ENCODE data around the gene RILP. TPM values are rescaled to one million over a fixed set of nuclear protein-coding genes. Genes with fewer than 3 reads are reported as not detected.

RILP gene
- total and polyA plus RNA-seq, 2 experiments from 2014 or later = 10.3 to 11.1 TPM

DNA sequence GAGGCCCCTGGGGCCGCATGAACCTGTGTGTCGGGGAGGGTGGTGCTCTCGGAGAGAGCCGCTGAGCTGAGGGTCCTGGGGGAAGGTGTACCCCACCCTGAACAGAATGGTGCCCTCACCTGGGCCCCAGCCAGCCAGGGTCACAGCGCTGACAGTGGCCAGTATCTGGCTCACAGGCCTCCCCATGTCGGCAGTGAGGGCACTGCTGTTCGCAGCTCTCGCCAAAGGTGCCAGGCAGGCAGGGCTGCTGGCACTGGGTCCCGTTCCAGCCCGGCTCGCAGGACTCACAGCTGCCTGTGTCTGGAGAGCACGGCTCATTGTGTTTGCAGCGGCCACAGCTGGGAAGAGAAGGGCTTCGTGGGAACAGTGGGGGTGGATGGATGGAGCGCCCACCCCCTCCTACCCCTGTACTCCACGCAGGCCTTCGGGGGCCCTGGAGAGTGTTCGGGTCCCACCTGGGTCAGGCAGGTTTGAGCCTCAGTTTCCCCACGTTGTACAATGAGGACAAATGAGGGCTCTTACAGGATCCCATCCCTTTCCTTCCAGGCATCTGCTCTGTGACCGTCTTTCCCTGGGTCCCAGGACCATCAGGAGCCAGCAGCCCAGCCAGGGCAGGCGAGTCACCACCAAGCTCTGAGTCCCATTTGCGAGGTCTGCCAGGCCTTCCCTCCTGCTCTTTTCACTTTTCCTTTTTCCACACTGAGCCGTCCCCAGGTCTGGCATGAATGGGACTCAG lies 9.2 kb downstream of the RILP start:
- WGBS (ENCODE audit: low lambda C conversion rate, missing lambda C conversion rate) = 83% methylated on average over 23 of the region's 23 CpGs
- TF ChIP-seq EZH2 (IDR thresholded peaks at IDR 0.05; ENCODE audit: borderline replicate concordance) (no peak), EZH2phosphoT487 (IDR thresholded peaks at IDR 0.05; ENCODE audit: low read depth, severe bottlenecking, unreplicated experiment) (no peak)
- TF ChIP-seq, protein P1, sequence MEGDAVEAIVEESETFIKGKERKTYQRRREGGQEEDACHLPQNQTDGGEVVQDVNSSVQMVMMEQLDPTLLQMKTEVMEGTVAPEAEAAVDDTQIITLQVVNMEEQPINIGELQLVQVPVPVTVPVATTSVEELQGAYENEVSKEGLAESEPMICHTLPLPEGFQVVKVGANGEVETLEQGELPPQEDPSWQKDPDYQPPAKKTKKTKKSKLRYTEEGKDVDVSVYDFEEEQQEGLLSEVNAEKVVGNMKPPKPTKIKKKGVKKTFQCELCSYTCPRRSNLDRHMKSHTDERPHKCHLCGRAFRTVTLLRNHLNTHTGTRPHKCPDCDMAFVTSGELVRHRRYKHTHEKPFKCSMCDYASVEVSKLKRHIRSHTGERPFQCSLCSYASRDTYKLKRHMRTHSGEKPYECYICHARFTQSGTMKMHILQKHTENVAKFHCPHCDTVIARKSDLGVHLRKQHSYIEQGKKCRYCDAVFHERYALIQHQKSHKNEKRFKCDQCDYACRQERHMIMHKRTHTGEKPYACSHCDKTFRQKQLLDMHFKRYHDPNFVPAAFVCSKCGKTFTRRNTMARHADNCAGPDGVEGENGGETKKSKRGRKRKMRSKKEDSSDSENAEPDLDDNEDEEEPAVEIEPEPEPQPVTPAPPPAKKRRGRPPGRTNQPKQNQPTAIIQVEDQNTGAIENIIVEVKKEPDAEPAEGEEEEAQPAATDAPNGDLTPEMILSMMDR (IDR thresholded peaks at IDR 0.05; ENCODE audit: poor library complexity) = no peak
- DNase-seq (ENCODE audit: low spot score) = no peak
- H4K20me1 ChIP-seq (ENCODE audit: insufficient read depth, poor library complexity, severe bottlenecking) = no peaks in the 10 kb centered on the region
- no peak overlapping the region for H3K4me2 ChIP-seq
- no peak overlapping the region for H3K27ac ChIP-seq
- no peaks in the 10 kb centered on the region for H3K9me3 ChIP-seq (ENCODE audit: low read depth)
- H3K4me3 ChIP-seq = no peak overlapping the region
- H3K36me3 ChIP-seq (replicated peaks; ENCODE audit: insufficient read depth, low read depth) = no peaks in the 10 kb centered on the region
- peaks cover 11% of the 10 kb centered on the region for H3K4me1 ChIP-seq (ENCODE audit: insufficient read depth)
- H3K79me2 ChIP-seq = no peaks in the 10 kb centered on the region
- H3K27me3 ChIP-seq = no peaks in the 10 kb centered on the region
- H3K9me2 ChIP-seq (replicated peaks; ENCODE audit: insufficient read depth) = no peaks in the 10 kb centered on the region
- no peak overlapping the region for H2AFZ ChIP-seq

DNA sequence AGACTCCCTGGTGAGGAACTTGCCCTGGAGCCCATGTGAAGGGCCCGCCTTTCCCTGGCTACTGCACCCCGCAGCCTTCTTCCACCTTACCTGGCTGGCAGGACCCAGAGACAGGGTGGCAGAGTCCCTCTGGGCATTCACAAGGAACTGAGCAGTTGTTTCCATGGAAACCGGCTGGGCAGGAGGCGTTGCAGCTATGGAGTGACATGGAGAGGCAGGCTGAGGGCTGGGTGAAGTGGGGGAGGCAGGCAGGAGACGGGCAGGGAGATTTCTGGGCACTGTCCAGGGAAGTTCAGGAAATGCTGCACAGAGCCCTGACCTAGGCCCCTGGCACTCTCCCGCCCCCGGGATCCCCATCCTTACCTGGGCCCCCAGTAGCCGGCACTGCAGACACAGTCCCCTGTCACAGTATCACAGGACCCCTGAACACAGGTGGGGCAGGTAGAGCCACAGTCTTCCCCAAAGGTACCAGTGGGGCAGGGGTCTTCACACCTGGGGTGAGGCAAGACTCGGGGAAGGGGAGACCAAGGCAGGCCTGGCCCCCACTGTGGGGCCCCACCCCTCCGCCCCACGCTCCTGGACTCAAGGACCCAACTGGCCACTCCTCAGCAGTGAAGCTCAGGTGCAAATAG lies 10.0 kb downstream of the RILP start:
- Histone ChIP-seq H3K9me2 (replicated peaks; ENCODE audit: insufficient read depth) (no peaks in the 10 kb centered on the region), H2AFZ (no peak overlapping the region), H3K4me3 (no peak overlapping the region), H3K9me3 (ENCODE audit: low read depth) (no peaks in the 10 kb centered on the region), H3K36me3 (replicated peaks; ENCODE audit: insufficient read depth, low read depth) (no peaks in the 10 kb centered on the region), H3K27ac (no peak overlapping the region), H3K4me1 (ENCODE audit: insufficient read depth) (peaks cover 11% of the 10 kb centered on the region), H3K79me2 (no peaks in the 10 kb centered on the region), H3K27me3 (no peaks in the 10 kb centered on the region), H4K20me1 (ENCODE audit: insufficient read depth, poor library complexity, severe bottlenecking) (no peaks in the 10 kb centered on the region), H3K4me2 (no peak overlapping the region)
- TF ChIP-seq EZH2phosphoT487 (IDR thresholded peaks at IDR 0.05; ENCODE audit: low read depth, severe bottlenecking, unreplicated experiment) (no peak), EZH2 (IDR thresholded peaks at IDR 0.05; ENCODE audit: borderline replicate concordance) (no peak)
- TF ChIP-seq, protein P1 (IDR thresholded peaks at IDR 0.05; ENCODE audit: poor library complexity) = no peak
- 81% methylated on average over 8 of the region's 11 CpGs for WGBS (ENCODE audit: low lambda C conversion rate, missing lambda C conversion rate)
- DNase-seq (ENCODE audit: low spot score) = no peak

DNA sequence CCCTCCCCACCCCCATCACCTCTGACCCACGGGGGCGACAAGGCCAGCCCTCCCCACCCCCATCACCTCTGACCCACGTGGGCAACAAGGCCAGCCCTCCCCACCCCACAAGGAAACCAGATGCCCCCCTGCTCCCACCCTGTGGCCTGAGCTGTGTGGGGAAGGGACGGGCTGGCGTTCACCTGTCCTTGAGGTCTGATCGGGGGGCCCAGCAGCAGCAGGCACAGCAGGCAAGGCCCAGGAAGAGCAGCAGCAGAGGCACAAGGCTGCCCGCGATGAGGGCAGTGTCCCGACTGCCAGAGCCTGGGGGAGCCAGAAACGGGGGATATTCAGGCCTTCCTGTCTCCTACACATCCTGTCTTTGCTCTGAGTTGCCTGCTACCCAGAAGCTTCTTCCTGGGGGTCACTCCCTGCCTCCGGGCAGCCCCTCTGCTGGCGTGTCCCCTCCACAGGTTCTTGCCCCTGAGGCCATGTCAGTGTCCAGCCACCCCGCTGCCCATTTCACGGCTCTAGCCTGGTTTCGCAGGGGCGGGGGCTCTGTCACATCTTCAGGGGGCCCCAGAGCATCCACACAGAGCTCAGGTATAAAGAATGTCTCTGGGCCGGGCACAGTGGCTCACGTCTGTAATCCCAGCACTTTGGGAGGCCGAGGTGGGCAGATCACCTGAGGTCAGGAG lies 10.9 kb downstream of the RILP start:
- H3K9me2 ChIP-seq (replicated peaks; ENCODE audit: insufficient read depth) = no peaks in the 10 kb centered on the region
- no peaks in the 10 kb centered on the region for H3K36me3 ChIP-seq (replicated peaks; ENCODE audit: insufficient read depth, low read depth)
- WGBS (ENCODE audit: low lambda C conversion rate, missing lambda C conversion rate) = 85% methylated on average over 19 of the region's 19 CpGs
- no peaks in the 10 kb centered on the region for H4K20me1 ChIP-seq (ENCODE audit: insufficient read depth, poor library complexity, severe bottlenecking)
- no peaks in the 10 kb centered on the region for H3K9me3 ChIP-seq (ENCODE audit: low read depth)
- no peak for DNase-seq (ENCODE audit: low spot score)
- no peak overlapping the region for H3K4me2 ChIP-seq
- H2AFZ ChIP-seq = no peak overlapping the region
- no peak for TF ChIP-seq EZH2phosphoT487 (IDR thresholded peaks at IDR 0.05; ENCODE audit: low read depth, severe bottlenecking, unreplicated experiment)
- TF ChIP-seq, protein P1 (IDR thresholded peaks at IDR 0.05; ENCODE audit: poor library complexity) = no peak
- TF ChIP-seq EZH2 (IDR thresholded peaks at IDR 0.05; ENCODE audit: borderline replicate concordance) = no peak
- H3K4me1 ChIP-seq (ENCODE audit: insufficient read depth) = peaks cover 5% of the 10 kb centered on the region
- no peak overlapping the region for H3K4me3 ChIP-seq
- H3K27me3 ChIP-seq = no peaks in the 10 kb centered on the region
- no peak overlapping the region for H3K27ac ChIP-seq
- no peaks in the 10 kb centered on the region for H3K79me2 ChIP-seq

Data from hepatocyte (in vitro differentiated cells).